ENCODE data around the gene OR10K2. TPM values are rescaled to one million over a fixed set of nuclear protein-coding genes. Genes with fewer than 3 reads are reported as not detected.

The OR10K2 gene
- total RNA-seq, 1 donor from 2014 or later, result not detected

DNA sequence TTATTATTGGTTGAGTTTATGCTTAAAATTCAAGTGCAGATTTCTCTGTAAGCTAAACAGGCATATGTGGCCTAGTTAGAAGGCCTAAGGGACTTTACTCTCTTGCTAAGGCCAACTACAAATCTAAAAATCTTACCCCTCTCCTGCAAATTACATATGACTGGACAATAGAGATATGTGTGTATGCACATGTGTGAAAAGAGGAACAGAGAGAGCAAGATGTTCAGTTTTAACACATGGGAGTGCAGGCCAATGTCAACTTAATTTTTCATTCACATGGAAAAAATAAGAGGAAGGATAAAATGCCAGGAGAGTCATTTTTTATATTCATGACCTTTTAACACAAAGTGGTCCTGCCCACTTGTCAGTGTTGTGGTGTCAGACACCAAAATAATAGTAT, 8.5 kb downstream of the OR10K2 start:
- peaks cover 2% of the 10 kb centered on the region for H3K9me3 Mint-ChIP-seq (ENCODE audit: unreplicated experiment)
- no peak overlapping the region for H3K4me3 Mint-ChIP-seq (ENCODE audit: unreplicated experiment)
- peaks cover 1% of the 10 kb centered on the region for H3K27me3 Mint-ChIP-seq (ENCODE audit: unreplicated experiment)
- H3K4me1 Mint-ChIP-seq (ENCODE audit: low read depth, unreplicated experiment), result no peaks in the 10 kb centered on the region
- no peaks in the 10 kb centered on the region for H3K36me3 Mint-ChIP-seq (ENCODE audit: unreplicated experiment)
- TF ChIP-seq, protein P1, sequence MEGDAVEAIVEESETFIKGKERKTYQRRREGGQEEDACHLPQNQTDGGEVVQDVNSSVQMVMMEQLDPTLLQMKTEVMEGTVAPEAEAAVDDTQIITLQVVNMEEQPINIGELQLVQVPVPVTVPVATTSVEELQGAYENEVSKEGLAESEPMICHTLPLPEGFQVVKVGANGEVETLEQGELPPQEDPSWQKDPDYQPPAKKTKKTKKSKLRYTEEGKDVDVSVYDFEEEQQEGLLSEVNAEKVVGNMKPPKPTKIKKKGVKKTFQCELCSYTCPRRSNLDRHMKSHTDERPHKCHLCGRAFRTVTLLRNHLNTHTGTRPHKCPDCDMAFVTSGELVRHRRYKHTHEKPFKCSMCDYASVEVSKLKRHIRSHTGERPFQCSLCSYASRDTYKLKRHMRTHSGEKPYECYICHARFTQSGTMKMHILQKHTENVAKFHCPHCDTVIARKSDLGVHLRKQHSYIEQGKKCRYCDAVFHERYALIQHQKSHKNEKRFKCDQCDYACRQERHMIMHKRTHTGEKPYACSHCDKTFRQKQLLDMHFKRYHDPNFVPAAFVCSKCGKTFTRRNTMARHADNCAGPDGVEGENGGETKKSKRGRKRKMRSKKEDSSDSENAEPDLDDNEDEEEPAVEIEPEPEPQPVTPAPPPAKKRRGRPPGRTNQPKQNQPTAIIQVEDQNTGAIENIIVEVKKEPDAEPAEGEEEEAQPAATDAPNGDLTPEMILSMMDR (IDR thresholded peaks at IDR 0.05; ENCODE audit: partially characterized antibody, unreplicated experiment), result no peak
- H3K27ac Mint-ChIP-seq (ENCODE audit: unreplicated experiment), result no peak overlapping the region
- no peak for DNase-seq

DNA sequence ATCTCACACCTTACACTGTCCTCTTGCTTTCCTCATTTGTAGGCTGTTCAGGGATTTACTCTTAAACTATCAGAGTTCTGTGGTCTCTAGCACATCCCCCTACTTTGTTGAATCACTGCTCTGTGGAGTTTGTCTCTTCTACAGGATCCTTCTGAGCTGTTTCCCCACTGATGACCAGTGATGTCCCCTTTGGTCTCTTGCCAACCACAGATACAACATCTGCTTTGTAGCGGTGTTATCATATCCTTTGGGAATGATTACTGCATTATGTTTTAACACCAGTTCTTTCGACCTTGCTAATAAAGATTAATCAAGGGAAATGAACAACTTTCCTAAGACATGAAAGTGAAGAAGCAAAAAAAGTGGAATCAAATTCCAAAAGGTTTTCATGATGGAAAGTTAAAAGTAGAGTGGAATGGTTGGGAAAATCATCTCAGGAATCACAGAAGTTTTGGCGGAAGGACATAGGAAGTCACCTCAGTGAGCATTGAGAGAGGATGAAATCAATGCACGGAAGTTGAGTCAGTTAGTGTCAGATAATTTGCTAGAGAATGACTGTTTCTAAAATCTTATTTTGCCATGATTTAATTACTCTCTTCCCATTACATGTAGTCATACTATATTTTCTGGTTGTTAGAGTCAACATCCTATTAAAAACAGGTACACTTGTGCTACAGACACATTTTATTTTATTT, 11.2 kb downstream of the OR10K2 start:
- TF ChIP-seq, protein P1 (IDR thresholded peaks at IDR 0.05; ENCODE audit: partially characterized antibody, unreplicated experiment), result no peak
- Mint-ChIP-seq H3K27ac (ENCODE audit: unreplicated experiment) (no peak overlapping the region), H3K9me3 (ENCODE audit: unreplicated experiment) (peaks cover 2% of the 10 kb centered on the region), H3K4me3 (ENCODE audit: unreplicated experiment) (no peak overlapping the region), H3K27me3 (ENCODE audit: unreplicated experiment) (peaks cover 1% of the 10 kb centered on the region), H3K4me1 (ENCODE audit: low read depth, unreplicated experiment) (no peaks in the 10 kb centered on the region), H3K36me3 (ENCODE audit: unreplicated experiment) (no peaks in the 10 kb centered on the region)
- no peak for DNase-seq

GRCh38 chr1:158407092-158407491, 18.9 kb downstream of the OR10K2 start:
- DNase-seq, result no peak
- no peaks in the 10 kb centered on the region for H3K4me1 Mint-ChIP-seq (ENCODE audit: low read depth, unreplicated experiment)
- H3K36me3 Mint-ChIP-seq (ENCODE audit: unreplicated experiment), result no peaks in the 10 kb centered on the region
- H3K27ac Mint-ChIP-seq (ENCODE audit: unreplicated experiment), result no peak overlapping the region
- no peaks in the 10 kb centered on the region for H3K9me3 Mint-ChIP-seq (ENCODE audit: unreplicated experiment)
- TF ChIP-seq, protein P1 (IDR thresholded peaks at IDR 0.05; ENCODE audit: partially characterized antibody, unreplicated experiment), result no peak
- no peaks in the 10 kb centered on the region for H3K27me3 Mint-ChIP-seq (ENCODE audit: unreplicated experiment)
- no peak overlapping the region for H3K4me3 Mint-ChIP-seq (ENCODE audit: unreplicated experiment)

DNA sequence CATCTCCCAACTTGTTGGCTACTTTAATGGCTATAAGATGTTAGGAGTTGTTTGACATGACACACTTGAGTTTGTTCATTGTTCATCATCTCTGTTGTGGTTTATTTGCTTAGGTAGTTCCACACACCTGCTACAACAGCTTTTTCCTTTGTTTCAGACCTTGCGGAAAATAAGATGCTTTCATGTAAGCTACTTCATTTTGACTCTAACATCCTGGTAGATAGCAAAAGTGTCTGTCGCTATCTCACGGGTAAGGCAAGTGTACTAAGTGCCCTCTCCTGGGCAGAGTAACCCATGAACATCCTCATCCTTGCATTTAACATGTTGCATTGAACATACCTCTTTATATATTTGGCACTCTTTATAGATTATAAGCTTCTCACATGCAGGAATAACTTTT, 25.2 kb downstream of the OR10K2 start:
- no peaks in the 10 kb centered on the region for H3K27me3 Mint-ChIP-seq (ENCODE audit: unreplicated experiment)
- H3K4me3 Mint-ChIP-seq (ENCODE audit: unreplicated experiment), result no peak overlapping the region
- H3K4me1 Mint-ChIP-seq (ENCODE audit: low read depth, unreplicated experiment), result no peaks in the 10 kb centered on the region
- H3K36me3 Mint-ChIP-seq (ENCODE audit: unreplicated experiment), result no peaks in the 10 kb centered on the region
- no peak overlapping the region for H3K27ac Mint-ChIP-seq (ENCODE audit: unreplicated experiment)
- no peak for DNase-seq
- TF ChIP-seq, protein P1 (IDR thresholded peaks at IDR 0.05; ENCODE audit: partially characterized antibody, unreplicated experiment), result no peak
- no peaks in the 10 kb centered on the region for H3K9me3 Mint-ChIP-seq (ENCODE audit: unreplicated experiment)

DNA sequence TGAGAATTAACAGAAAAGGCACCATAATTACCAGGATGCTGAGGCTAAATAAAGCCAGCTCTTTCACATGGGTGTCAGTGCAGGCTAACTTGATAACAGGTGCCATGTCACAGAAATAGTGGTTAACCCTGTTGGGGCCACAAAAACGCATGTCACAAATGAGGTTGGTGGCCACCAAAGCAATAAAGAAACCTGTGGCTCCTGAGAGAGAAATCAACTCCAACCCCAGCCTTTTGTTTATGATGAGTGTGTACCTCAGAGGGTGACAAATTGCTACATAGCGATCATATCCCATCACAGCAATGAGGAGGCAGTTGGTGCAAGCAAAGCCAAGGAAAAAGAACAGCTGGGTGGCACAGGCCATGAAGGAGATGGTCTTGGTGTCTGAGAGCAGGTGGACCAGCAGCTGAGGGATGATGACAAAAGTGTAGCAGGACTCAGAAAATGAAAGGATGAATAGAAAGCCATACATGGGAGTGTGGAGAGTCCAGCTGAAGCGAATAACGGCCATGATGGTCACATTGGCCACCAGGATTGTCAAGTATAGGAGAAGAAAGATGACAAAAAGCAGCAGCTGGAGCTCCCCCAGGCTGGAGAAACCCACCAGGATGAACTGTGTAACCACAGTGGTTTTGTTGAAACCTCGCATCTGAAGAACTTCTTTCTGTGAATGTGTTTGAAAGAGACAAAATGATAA, 27.1 kb downstream of the OR10K2 start, which contains the start of gene OR10T2:
Gene OR10T2, minus strand, starts transcription at position 649 of the 697 bp plus-strand sequence. Its CDS starts 0 bp downstream, at position 649.
- TF ChIP-seq, protein P1 (IDR thresholded peaks at IDR 0.05; ENCODE audit: partially characterized antibody, unreplicated experiment), result no peak
- Mint-ChIP-seq H3K4me3 (ENCODE audit: unreplicated experiment) (no peak within 1 kb of the TSS), H3K36me3 (ENCODE audit: unreplicated experiment) (no peaks in the 10 kb centered on the region), H3K9me3 (ENCODE audit: unreplicated experiment) (no peaks in the 10 kb centered on the region), H3K4me1 (ENCODE audit: low read depth, unreplicated experiment) (no peaks in the 10 kb centered on the region), H3K27me3 (ENCODE audit: unreplicated experiment) (no peaks in the 10 kb centered on the region), H3K27ac (ENCODE audit: unreplicated experiment) (no peak within 1 kb of the TSS)
- no peak for DNase-seq

Measured in glutamatergic neuron (in vitro differentiated cells).